ENCODE data around the gene LIMCH1. TPM values are rescaled to one million over a fixed set of nuclear protein-coding genes. Genes with fewer than 3 reads are reported as not detected.

Gene LIMCH1
- total RNA-seq, 1 donor: 9.0 TPM

DNA sequence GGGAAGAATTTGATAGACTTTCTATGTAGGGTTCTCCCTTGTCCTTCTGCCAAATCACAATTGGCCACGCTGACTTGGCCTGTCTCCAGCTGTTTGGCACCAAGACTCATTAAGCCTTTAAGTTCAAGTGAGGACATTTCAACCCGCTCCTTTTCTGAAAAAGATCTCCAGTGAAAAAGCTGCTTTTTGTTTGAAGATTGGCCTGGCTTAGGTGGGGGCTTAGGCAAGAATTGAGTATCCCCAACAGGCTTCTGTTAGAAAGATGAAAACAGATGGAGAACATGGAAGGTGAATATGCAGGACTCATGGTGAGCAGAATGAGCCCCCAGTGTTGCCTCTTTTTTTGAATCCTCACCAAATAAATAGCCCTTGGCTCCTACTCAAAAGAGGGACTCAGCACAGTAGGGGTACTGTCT lies 28.5 kb upstream of the LIMCH1 start:
- Histone ChIP-seq H3K9me3 (ENCODE audit: low read depth, low read length) (no peaks in the 10 kb centered on the region), H3K4me1 (ENCODE audit: insufficient read depth, low read length) (peaks cover 8% of the 10 kb centered on the region), H3K4me2 (ENCODE audit: insufficient read depth, low read length) (no peak overlapping the region), H3K4me3 (ENCODE audit: insufficient read depth, low read length) (no peak overlapping the region), H3K27me3 (ENCODE audit: insufficient read depth, low read length) (no peaks in the 10 kb centered on the region), H3K79me2 (ENCODE audit: insufficient read depth, low read length) (no peaks in the 10 kb centered on the region), H3K36me3 (ENCODE audit: insufficient read depth, low read length) (no peaks in the 10 kb centered on the region), H3K27ac (ENCODE audit: low read depth, low read length) (no peak overlapping the region), H4K20me1 (ENCODE audit: insufficient read depth, low read length) (no peaks in the 10 kb centered on the region), H2AFZ (ENCODE audit: low read length) (no peak overlapping the region)
- DNase-seq (ENCODE audit: insufficient read length, low spot score, missing footprints): no peak
- TF ChIP-seq, protein P1, sequence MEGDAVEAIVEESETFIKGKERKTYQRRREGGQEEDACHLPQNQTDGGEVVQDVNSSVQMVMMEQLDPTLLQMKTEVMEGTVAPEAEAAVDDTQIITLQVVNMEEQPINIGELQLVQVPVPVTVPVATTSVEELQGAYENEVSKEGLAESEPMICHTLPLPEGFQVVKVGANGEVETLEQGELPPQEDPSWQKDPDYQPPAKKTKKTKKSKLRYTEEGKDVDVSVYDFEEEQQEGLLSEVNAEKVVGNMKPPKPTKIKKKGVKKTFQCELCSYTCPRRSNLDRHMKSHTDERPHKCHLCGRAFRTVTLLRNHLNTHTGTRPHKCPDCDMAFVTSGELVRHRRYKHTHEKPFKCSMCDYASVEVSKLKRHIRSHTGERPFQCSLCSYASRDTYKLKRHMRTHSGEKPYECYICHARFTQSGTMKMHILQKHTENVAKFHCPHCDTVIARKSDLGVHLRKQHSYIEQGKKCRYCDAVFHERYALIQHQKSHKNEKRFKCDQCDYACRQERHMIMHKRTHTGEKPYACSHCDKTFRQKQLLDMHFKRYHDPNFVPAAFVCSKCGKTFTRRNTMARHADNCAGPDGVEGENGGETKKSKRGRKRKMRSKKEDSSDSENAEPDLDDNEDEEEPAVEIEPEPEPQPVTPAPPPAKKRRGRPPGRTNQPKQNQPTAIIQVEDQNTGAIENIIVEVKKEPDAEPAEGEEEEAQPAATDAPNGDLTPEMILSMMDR (IDR thresholded peaks at IDR 0.05; ENCODE audit: extremely low read depth, low read depth, low read length): no peak

DNA sequence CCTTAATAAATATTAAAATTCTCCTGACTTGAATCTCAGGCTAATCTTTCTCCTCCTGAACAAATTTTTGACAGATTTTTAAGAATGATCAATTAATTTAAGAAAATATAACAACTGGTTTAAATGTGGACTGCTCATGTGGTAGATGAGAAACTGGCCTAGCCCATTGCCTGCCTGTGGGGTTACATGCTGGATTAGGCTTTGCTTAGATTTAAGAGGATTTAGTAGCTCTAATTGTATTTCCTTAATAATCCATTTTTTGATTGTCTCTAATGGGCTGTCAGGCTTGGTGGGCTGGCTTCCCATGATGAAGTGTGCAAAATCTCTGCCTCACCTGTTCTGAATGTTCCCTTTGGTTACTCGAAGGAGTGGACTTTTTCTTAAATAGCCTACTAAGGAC lies 27.8 kb upstream of the LIMCH1 start:
- Histone ChIP-seq H3K4me2 (ENCODE audit: insufficient read depth, low read length) (no peak overlapping the region), H2AFZ (ENCODE audit: low read length) (no peak overlapping the region), H3K27me3 (ENCODE audit: insufficient read depth, low read length) (no peaks in the 10 kb centered on the region), H3K4me1 (ENCODE audit: insufficient read depth, low read length) (peaks cover 8% of the 10 kb centered on the region), H3K36me3 (ENCODE audit: insufficient read depth, low read length) (no peaks in the 10 kb centered on the region), H3K4me3 (ENCODE audit: insufficient read depth, low read length) (no peak overlapping the region), H3K79me2 (ENCODE audit: insufficient read depth, low read length) (no peaks in the 10 kb centered on the region), H3K27ac (ENCODE audit: low read depth, low read length) (no peak overlapping the region), H3K9me3 (ENCODE audit: low read depth, low read length) (no peaks in the 10 kb centered on the region), H4K20me1 (ENCODE audit: insufficient read depth, low read length) (no peaks in the 10 kb centered on the region)
- TF ChIP-seq, protein P1 (IDR thresholded peaks at IDR 0.05; ENCODE audit: extremely low read depth, low read depth, low read length): no peak
- DNase-seq (ENCODE audit: insufficient read length, low spot score, missing footprints): no peak

DNA sequence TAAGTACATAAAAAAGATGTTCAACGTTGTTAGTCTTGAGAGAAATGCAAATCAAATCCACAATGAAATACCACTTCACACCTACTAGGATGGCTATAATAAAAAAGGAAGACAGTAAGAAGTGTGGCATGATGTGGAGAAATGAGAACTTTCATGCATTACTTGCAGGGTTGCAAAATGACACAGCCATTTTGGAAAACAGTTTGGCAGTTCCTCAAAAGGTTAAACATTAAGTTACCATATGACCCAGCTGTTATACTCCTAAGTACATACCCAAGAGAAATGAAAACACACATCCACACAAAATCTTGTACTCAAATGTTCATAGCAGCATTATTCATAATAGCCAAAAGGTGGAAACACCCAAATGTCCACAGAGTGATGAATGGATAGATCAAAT lies 25.8 kb upstream of the LIMCH1 start:
- H3K36me3 ChIP-seq (ENCODE audit: insufficient read depth, low read length): no peaks in the 10 kb centered on the region
- no peak overlapping the region for H3K4me3 ChIP-seq (ENCODE audit: insufficient read depth, low read length)
- H3K4me1 ChIP-seq (ENCODE audit: insufficient read depth, low read length): peaks cover 4% of the 10 kb centered on the region
- H2AFZ ChIP-seq (ENCODE audit: low read length): no peak overlapping the region
- H3K4me2 ChIP-seq (ENCODE audit: insufficient read depth, low read length): no peak overlapping the region
- H3K79me2 ChIP-seq (ENCODE audit: insufficient read depth, low read length): no peaks in the 10 kb centered on the region
- H3K27me3 ChIP-seq (ENCODE audit: insufficient read depth, low read length): no peaks in the 10 kb centered on the region
- no peak for DNase-seq (ENCODE audit: insufficient read length, low spot score, missing footprints)
- H4K20me1 ChIP-seq (ENCODE audit: insufficient read depth, low read length): no peaks in the 10 kb centered on the region
- no peaks in the 10 kb centered on the region for H3K9me3 ChIP-seq (ENCODE audit: low read depth, low read length)
- TF ChIP-seq, protein P1 (IDR thresholded peaks at IDR 0.05; ENCODE audit: extremely low read depth, low read depth, low read length): no peak
- H3K27ac ChIP-seq (ENCODE audit: low read depth, low read length): no peak overlapping the region

DNA sequence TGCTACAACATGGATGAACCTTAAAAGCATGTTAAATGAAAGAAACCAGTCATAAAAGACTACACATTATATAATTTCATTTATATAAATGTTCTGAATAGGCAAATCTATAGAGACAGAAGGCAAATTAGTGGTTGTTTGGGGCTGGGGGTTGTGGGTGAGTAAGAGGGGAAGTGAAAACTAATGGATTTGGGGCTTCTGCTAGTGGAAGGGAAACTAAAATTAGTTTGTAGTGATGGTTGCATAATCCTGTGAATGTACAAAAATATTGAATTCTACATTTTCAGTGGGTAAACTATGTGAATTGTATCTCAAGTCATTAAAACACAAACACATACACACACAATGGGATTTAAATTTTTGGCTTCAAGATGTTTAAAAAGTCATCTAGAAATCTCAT lies 25.4 kb upstream of the LIMCH1 start:
- no peak overlapping the region for H3K27ac ChIP-seq (ENCODE audit: low read depth, low read length)
- H3K27me3 ChIP-seq (ENCODE audit: insufficient read depth, low read length): no peaks in the 10 kb centered on the region
- peaks cover 4% of the 10 kb centered on the region for H3K4me1 ChIP-seq (ENCODE audit: insufficient read depth, low read length)
- H3K4me3 ChIP-seq (ENCODE audit: insufficient read depth, low read length): no peak overlapping the region
- no peaks in the 10 kb centered on the region for H4K20me1 ChIP-seq (ENCODE audit: insufficient read depth, low read length)
- H3K79me2 ChIP-seq (ENCODE audit: insufficient read depth, low read length): no peaks in the 10 kb centered on the region
- H3K9me3 ChIP-seq (ENCODE audit: low read depth, low read length): no peaks in the 10 kb centered on the region
- DNase-seq (ENCODE audit: insufficient read length, low spot score, missing footprints): no peak
- H3K36me3 ChIP-seq (ENCODE audit: insufficient read depth, low read length): no peaks in the 10 kb centered on the region
- H2AFZ ChIP-seq (ENCODE audit: low read length): no peak overlapping the region
- no peak overlapping the region for H3K4me2 ChIP-seq (ENCODE audit: insufficient read depth, low read length)
- TF ChIP-seq, protein P1 (IDR thresholded peaks at IDR 0.05; ENCODE audit: extremely low read depth, low read depth, low read length): no peak

Data from osteoblast (primary cell).